HG02870 (cell line): ENCODE measurements around the gene ZNF677.
"Not testable (repeated sequence)": the region's sequence is repeated elsewhere in the genome, so short reads cannot be mapped to it uniquely, and the experiment has no call there.

Experiments
- ATAC-seq: cut with Tn5 transposase; IDR thresholded peaks from one replicate; pipeline ENCODE4 v1.9.1; 2021; ENCODE audit warnings: mild to moderate bottlenecking, moderate library complexity; ENCODE audit not compliant: unreplicated experiment

Gene ZNF677

GRCh38 chr19:53254411-53255341, at the start of gene ZNF677:
Gene ZNF677 (minus strand): TSS chr19:53254873. CDS start chr19:53251550, 3,323 bp downstream.
- no peak for ATAC-seq

DNA sequence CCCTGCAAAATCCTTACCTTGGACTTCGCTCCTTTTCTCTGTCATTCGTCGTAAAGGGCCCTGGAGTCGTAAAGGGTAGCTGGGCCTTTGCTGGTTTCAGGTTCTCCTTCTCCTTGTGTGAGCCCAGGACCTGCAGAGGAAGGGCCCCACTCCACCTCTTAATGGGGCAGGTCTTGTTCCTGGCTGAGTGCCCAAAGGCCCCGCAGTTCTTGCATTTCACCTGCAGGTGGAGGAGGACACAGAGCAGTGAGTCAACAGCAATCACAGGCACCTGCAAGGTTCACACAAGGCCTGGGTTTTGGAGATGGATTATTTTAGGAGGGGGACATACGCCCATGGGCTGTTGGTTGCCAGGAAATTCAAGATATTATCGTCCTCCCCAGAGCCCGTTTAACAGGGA, 46.7 kb upstream of the ZNF677 start:
- ATAC-seq: not testable (repeated sequence)

GRCh38 chr19:53294786-53295441, 40.2 kb upstream of the ZNF677 start:
- no peak for ATAC-seq

GRCh38 chr19:53290758-53291549, 36.3 kb upstream of the ZNF677 start:
- ATAC-seq: no peak

GRCh38 chr19:53285087-53285486, 30.4 kb upstream of the ZNF677 start:
- ATAC-seq: no peak

- ATAC-seq: not testable (repeated sequence)
Measured at GRCh38 chr19:53281947-53282346, 27.3 kb upstream of the ZNF677 start.

DNA sequence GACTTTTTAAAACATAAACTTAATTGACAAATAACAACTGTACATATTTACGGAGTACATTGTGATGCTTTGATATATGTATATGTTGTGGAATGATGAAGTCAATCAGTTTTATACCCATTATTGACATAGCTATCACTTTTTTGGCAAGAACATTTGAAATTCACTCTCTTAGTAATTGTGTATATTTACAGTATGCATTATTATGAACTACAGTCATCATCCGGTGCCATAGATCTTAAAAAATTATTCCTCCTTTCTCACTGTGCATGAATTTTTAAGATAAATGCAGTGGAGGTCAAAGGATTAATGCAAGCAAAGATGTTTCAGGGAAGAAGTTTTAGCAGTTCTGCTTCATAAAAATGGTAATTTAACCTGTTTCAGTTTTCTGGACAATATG, 20.8 kb upstream of the ZNF677 start:
- ATAC-seq: no peak

- no peak for ATAC-seq
Measured at GRCh38 chr19:53272044-53272443, 17.4 kb upstream of the ZNF677 start.

GRCh38 chr19:53269861-53270260, 15.2 kb upstream of the ZNF677 start:
- not testable (repeated sequence) for ATAC-seq

GRCh38 chr19:53267623-53268022, 12.9 kb upstream of the ZNF677 start, which contains the start of gene VN1R4:
Gene VN1R4 (minus strand): TSS chr19:53267723. CDS start chr19:53267665, 58 bp downstream.
- ATAC-seq: not testable (repeated sequence)

DNA sequence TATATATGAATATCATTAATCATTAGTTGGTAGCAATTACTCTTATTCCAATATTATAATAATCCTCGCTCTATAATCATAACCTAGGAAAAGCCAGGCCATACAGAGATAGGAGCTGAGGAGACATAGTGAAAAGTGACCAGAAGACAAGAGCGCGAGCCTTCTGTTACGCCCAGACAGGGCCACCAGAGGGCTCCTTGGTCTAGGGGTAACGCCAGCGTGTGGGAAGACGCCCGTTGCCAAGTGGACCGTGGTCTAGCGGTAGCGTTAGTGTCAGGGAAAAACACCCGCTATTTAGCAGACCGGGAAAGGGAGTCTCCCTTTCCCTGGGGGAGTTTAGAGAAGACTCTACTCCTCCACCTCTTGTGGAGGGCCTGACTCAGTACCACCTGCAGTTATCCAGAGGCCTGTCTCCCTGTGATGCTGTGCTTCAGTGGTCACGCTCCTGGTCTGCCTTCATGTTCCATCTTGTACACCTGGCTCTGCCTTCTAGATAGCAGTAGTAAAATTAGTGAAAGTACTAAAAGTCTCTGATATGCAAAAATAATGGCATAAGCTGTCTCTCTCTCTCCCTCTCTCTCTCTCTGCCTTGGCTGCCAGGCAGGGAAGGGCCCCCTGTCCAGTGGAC, 3.2 kb upstream of the ZNF677 start, which contains the start of gene VN1R2:
TSS of gene VN1R2 (plus strand) at position 578 of the 628 bp plus-strand sequence. CDS start 84 bp downstream, outside the sequence.
- not testable (repeated sequence) for ATAC-seq

DNA sequence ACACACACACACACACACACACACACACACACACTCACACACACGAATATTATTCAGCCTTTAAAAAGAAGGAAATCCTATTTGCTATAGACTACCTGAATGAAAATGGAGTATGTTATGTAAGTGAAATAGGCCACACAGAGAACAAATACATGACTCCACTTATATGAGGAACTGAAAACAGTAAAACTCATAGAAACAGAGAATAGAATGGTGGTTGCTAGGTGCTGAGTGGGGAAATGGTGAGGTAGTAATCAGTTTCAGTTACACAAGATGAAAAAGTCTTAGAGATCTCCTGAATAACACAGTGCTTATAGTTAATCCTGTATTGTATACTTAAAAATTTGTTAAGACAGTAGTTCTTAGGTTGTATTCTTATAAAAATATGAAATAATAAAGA, 8.2 kb downstream of the ZNF677 start:
- no peak for ATAC-seq

DNA sequence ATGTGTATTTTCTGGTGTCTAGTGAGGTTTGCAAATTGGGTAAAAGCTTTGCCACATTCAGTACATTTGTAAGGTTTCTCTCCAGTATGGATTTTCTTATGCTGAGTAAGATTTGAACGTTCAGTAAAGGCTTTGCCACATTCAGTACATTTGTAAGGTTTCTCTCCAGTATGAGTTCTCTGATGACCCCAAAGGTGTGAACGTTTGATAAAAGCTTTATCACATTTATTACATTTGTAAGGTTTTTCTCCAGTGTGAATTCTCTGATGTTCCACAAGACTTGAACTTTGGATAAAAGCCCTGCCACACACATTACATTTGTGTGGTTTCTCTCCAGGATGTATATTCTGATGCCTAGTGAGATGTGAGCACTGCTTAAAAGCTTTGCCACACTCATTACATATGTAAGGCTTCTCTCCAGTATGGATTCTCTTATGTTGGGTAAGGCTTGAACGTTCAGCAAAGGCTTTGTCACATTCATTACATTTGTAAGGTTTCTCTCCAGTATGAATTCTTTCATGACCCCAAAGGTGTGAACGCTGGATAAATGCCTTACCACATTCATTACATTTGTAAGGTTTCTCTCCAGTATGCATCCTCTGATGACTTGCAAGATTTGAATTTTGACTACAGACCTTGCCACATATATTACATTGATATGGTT, 17.4 kb downstream of the ZNF677 start:
- no peak for ATAC-seq

DNA sequence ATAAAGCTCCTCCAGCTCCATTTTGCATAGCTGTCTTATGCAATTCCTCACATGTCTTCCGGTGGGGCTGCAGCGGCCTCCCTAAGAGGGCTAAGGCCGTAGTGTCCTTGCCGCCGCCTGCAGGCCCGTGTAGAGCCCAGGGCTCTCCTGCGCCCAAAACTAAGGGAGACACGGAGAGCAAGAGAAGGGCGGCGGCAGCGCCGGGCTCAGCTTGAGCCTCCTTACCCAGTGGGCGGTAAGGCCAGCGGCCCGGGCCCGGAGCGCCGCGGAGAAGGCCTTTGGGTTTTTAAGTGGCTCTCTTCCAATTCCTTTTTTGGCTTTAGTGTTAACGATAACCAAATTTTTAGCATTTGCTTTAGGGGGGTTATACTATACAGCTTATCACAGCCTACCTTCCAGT, 30.1 kb downstream of the ZNF677 start:
- no peak for ATAC-seq

- ATAC-seq: not testable (repeated sequence)
Measured at GRCh38 chr19:53222716-53223115, 32.0 kb downstream of the ZNF677 start.

- no peak for ATAC-seq
Measured at GRCh38 chr19:53212703-53213320, 41.9 kb downstream of the ZNF677 start.

GRCh38 chr19:53211554-53211953, 43.1 kb downstream of the ZNF677 start:
- ATAC-seq: not testable (repeated sequence)

GRCh38 chr19:53196777-53197396, 57.8 kb downstream of the ZNF677 start:
- ATAC-seq: no peak
